ENCODE results near the gene HIBCH.
"Not testable (repeated sequence)": the region's sequence is repeated elsewhere in the genome, so short reads cannot be mapped to it uniquely, and the experiment has no call there.

- TF ChIP-seq CTCF (IDR thresholded peaks at IDR 0.05; ENCODE audit: low read length); EZH2 (IDR thresholded peaks at IDR 0.05; ENCODE audit: borderline replicate concordance, low read length): not testable (repeated sequence)
Observed at GRCh38 chr2:190312635-190313025, 7.0 kb downstream of the HIBCH start.
